IPS-18a (cell line): ENCODE results near the gene BTNL3.

Source experiments
- H3K27ac ChIP-seq: one replicate; pipeline ENCODE4 v1.5.1; 2013; ENCODE audit warnings: low read length
- H3K27me3 ChIP-seq: one replicate; pipeline ENCODE4 v1.6.1; 2013; ENCODE audit warnings: mild to moderate bottlenecking, low read length; ENCODE audit not compliant: control insufficient read depth, insufficient read depth
- H3K36me3 ChIP-seq: one replicate; pipeline ENCODE4 v1.6.1; 2013; ENCODE audit warnings: low read depth, low read length; ENCODE audit not compliant: control insufficient read depth
- H3K4me1 ChIP-seq: one replicate; pipeline ENCODE4 v1.6.1; 2013; ENCODE audit warnings: low read depth, low read length; ENCODE audit not compliant: control insufficient read depth
- H3K4me3 ChIP-seq: one replicate; pipeline ENCODE4 v1.5.1; 2013; ENCODE audit warnings: low read length
- H3K9ac ChIP-seq: one replicate; pipeline ENCODE4 v1.6.1; 2013; ENCODE audit warnings: mild to moderate bottlenecking, low read length, moderate library complexity
- H3K9me3 ChIP-seq: one replicate; pipeline ENCODE4 v1.6.1; 2013; ENCODE audit warnings: low read depth, low read length; ENCODE audit not compliant: control insufficient read depth

The BTNL3 gene

GRCh38 chr5:181051841-181052671 is 63.4 kb downstream of the BTNL3 start:
- Histone ChIP-seq H3K27ac (no peak overlapping the region), H3K9me3 (no peaks in the 10 kb centered on the region), H3K4me1 (peaks cover 11% of the 10 kb centered on the region), H3K9ac (no peak overlapping the region), H3K36me3 (no peaks in the 10 kb centered on the region), H3K27me3 (peaks cover 94% of the 10 kb centered on the region), H3K4me3 (peak overlapping the region; percentile 49)

GRCh38 chr5:181052672-181053487 is 64.2 kb downstream of the BTNL3 start:
- Histone ChIP-seq H3K4me1 (peaks cover 11% of the 10 kb centered on the region), H3K4me3 (peak overlapping the region; percentile 85), H3K36me3 (no peaks in the 10 kb centered on the region), H3K9ac (no peak overlapping the region), H3K9me3 (no peaks in the 10 kb centered on the region), H3K27ac (no peak overlapping the region), H3K27me3 (peaks cover 94% of the 10 kb centered on the region)

- Histone ChIP-seq H3K9ac (no peak overlapping the region), H3K9me3 (no peaks in the 10 kb centered on the region), H3K36me3 (no peaks in the 10 kb centered on the region), H3K4me3 (peak overlapping the region; percentile 85), H3K27me3 (peaks cover 98% of the 10 kb centered on the region), H3K27ac (no peak overlapping the region), H3K4me1 (peaks cover 11% of the 10 kb centered on the region)
These were observed 65.0 kb downstream of the BTNL3 start for GRCh38 chr5:181053488-181054121.

GRCh38 chr5:181054138-181054537 is 65.5 kb downstream of the BTNL3 start:
- Histone ChIP-seq H3K27ac (no peak overlapping the region), H3K27me3 (peaks cover 100% of the 10 kb centered on the region), H3K36me3 (no peaks in the 10 kb centered on the region), H3K4me1 (peaks cover 11% of the 10 kb centered on the region), H3K9ac (no peak overlapping the region), H3K4me3 (peak overlapping the region; percentile 85), H3K9me3 (no peaks in the 10 kb centered on the region)

GRCh38 chr5:181054871-181055459 is 66.3 kb downstream of the BTNL3 start:
- no peaks in the 10 kb centered on the region for H3K36me3 ChIP-seq
- peaks cover 100% of the 10 kb centered on the region for H3K27me3 ChIP-seq
- no peak overlapping the region for H3K9ac ChIP-seq
- H3K9me3 ChIP-seq = no peaks in the 10 kb centered on the region
- H3K4me3 ChIP-seq = no peak overlapping the region
- H3K27ac ChIP-seq = no peak overlapping the region
- H3K4me1 ChIP-seq = peaks cover 11% of the 10 kb centered on the region
